ENCODE measurements around the gene TICAM1. TPM values are rescaled to one million over a fixed set of nuclear protein-coding genes. Genes with fewer than 3 reads are reported as not detected.
"Not testable (repeated sequence)": the region's sequence is repeated elsewhere in the genome, so short reads cannot be mapped to it uniquely, and the experiment has no call there.

Gene TICAM1
- total RNA-seq, 1 donor from 2014 or later, result 3.4 TPM

DNA sequence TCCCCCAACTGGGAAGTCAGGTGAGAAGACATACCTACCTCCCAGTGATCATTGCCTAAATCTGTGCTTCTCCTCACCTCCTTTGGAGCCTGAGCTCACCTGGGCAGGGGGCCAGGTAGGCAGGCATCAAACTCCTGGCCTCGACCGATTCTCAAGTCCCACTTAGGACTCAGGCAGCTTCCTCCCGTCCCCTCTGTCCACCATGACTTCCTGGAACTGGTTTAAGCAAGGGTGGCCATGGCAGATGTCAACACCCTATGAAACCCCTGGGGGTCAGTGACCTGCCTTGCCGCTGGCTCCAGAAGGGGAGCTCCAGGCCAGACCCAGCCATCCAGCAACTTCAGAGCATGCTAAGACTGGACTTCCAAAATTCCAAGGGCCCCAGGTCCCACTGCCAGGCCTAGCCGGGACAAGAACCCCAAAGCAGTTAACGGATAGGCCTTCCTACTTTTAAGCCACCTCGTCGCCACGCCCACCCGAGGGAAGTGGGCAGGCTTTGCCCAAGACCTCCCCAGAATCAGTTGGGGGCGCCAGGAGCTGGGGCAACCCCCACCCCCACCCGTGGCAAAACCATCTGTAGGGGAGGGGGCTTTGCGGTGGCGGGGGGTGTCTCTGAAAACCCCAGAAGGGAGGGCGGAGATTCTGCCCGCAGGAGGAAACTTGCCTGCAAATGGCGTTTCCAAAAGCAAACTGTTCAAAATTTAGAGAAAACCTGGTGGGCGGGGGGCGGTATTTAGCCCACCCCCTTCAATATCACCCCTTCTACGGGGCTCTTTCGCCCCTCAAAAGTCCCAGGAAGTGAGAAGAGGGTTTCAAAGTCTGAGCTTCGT is 35.3 kb upstream of the TICAM1 start:
- DNase-seq (ENCODE audit: low spot score, unreplicated experiment), result no peak
- TF ChIP-seq, protein P1, sequence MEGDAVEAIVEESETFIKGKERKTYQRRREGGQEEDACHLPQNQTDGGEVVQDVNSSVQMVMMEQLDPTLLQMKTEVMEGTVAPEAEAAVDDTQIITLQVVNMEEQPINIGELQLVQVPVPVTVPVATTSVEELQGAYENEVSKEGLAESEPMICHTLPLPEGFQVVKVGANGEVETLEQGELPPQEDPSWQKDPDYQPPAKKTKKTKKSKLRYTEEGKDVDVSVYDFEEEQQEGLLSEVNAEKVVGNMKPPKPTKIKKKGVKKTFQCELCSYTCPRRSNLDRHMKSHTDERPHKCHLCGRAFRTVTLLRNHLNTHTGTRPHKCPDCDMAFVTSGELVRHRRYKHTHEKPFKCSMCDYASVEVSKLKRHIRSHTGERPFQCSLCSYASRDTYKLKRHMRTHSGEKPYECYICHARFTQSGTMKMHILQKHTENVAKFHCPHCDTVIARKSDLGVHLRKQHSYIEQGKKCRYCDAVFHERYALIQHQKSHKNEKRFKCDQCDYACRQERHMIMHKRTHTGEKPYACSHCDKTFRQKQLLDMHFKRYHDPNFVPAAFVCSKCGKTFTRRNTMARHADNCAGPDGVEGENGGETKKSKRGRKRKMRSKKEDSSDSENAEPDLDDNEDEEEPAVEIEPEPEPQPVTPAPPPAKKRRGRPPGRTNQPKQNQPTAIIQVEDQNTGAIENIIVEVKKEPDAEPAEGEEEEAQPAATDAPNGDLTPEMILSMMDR (IDR thresholded peaks at IDR 0.05; ENCODE audit: unreplicated experiment), result no peak
- peak overlapping the region; percentile 33 for H3K27ac Mint-ChIP-seq
- peak overlapping the region; percentile 83 for H3K4me3 Mint-ChIP-seq (ENCODE audit: low read depth)
- H3K4me1 Mint-ChIP-seq (ENCODE audit: low read depth), result peaks cover 5% of the 10 kb centered on the region
- H3K27me3 Mint-ChIP-seq, result no peaks in the 10 kb centered on the region
- no peaks in the 10 kb centered on the region for H3K9me3 Mint-ChIP-seq (ENCODE audit: low read depth)
- peaks cover 4% of the 10 kb centered on the region for H3K36me3 Mint-ChIP-seq (ENCODE audit: insufficient read depth)

DNA sequence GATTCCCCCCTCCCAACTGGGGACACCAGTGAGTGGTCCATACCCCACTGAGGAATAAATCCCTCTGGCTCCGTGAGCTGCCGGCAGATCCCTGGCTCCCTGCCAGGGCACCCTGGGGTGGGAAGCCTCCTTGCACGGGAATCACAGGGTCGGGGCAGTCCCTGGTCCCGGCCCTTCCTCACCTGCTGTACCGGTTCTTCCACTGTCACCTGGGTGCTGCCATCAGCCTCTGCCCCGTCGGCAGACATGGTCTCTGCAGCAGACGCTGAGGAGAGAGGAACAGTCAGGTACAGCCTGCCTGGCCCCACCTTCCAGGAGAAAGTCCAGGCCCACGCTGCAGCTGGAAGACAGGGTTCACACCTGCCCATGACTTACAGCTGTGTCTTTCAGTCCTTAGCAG is 29.6 kb upstream of the TICAM1 start:
- no peak overlapping the region for H3K4me3 Mint-ChIP-seq (ENCODE audit: low read depth)
- no peaks in the 10 kb centered on the region for H3K4me1 Mint-ChIP-seq (ENCODE audit: low read depth)
- no peaks in the 10 kb centered on the region for H3K9me3 Mint-ChIP-seq (ENCODE audit: low read depth)
- no peak for DNase-seq (ENCODE audit: low spot score, unreplicated experiment)
- H3K27ac Mint-ChIP-seq, result no peak overlapping the region
- H3K36me3 Mint-ChIP-seq (ENCODE audit: insufficient read depth), result peaks cover 4% of the 10 kb centered on the region
- TF ChIP-seq, protein P1 (IDR thresholded peaks at IDR 0.05; ENCODE audit: unreplicated experiment), result no peak
- H3K27me3 Mint-ChIP-seq, result no peaks in the 10 kb centered on the region

DNA sequence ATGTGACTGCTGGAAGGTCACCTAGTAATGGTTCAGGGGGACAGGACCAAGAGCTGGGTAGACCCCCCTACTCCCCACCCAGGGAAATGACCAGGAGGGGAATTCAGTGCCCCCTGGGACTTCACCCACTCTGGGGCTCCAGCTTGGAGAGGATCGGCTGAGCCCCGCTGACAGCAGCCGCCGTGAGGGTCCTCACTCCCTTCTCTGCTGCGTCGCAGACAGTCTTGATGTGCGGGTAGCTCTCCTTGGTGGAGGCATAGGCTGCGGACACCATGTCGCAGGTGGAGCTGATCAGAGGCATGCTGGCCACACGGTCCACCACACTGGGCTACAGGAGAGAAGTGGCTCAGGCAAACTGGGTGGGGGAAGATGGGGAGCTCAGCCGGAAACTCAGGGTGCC is 28.2 kb upstream of the TICAM1 start:
- TF ChIP-seq, protein P1 (IDR thresholded peaks at IDR 0.05; ENCODE audit: unreplicated experiment), result no peak
- Mint-ChIP-seq H3K4me3 (ENCODE audit: low read depth) (no peak overlapping the region), H3K27me3 (no peaks in the 10 kb centered on the region), H3K9me3 (ENCODE audit: low read depth) (no peaks in the 10 kb centered on the region), H3K27ac (no peak overlapping the region), H3K4me1 (ENCODE audit: low read depth) (no peaks in the 10 kb centered on the region), H3K36me3 (ENCODE audit: insufficient read depth) (peaks cover 8% of the 10 kb centered on the region)
- no peak for DNase-seq (ENCODE audit: low spot score, unreplicated experiment)

DNA sequence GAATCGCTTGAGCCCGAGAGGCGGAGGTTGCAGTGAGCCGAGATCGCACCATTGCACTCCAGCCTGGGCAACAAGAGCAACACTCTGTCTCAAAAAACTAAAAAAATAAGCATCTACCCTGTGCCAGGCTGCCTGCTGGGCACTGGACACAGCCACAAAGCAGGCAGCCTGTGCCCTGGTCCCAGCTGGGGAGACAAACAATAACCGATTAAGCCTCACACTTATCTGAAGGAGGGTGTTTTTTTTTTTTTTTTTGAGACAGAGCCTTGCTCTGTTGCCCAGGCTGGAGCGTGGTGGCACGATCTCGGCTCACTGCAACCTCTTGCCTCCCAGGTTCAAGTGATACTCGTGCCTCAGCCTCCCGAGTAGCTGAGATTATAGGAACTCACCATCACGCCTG is 25.0 kb upstream of the TICAM1 start:
- not testable (repeated sequence) for H3K4me3 Mint-ChIP-seq (ENCODE audit: low read depth); H3K36me3 Mint-ChIP-seq (ENCODE audit: insufficient read depth); H3K4me1 Mint-ChIP-seq (ENCODE audit: low read depth); DNase-seq (ENCODE audit: low spot score, unreplicated experiment); H3K9me3 Mint-ChIP-seq (ENCODE audit: low read depth); H3K27me3 Mint-ChIP-seq; H3K27ac Mint-ChIP-seq

DNA sequence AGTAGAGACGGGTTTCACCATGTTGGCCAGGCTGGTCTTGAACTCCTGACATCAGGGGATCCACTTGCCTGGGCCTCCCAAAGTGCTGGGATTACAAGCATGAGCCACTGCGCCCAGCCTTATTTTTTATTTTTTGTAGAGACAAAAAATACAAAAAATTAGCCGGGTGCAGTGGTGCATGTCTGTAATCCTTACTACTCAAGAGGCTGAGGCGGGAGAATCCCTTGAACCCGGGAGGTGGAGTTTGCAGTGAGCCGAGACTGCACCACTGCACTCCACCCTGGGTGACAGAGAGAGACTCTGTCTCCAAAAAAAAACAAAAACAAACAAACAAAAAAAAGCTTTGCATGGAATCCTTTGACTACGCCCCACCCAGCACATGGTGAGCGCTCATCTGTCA is 22.0 kb upstream of the TICAM1 start:
- H3K4me3 Mint-ChIP-seq (ENCODE audit: low read depth); H3K27me3 Mint-ChIP-seq; H3K4me1 Mint-ChIP-seq (ENCODE audit: low read depth); DNase-seq (ENCODE audit: low spot score, unreplicated experiment); H3K9me3 Mint-ChIP-seq (ENCODE audit: low read depth); H3K27ac Mint-ChIP-seq: not testable (repeated sequence)
- H3K36me3 Mint-ChIP-seq (ENCODE audit: insufficient read depth), result peaks cover 10% of the 10 kb centered on the region

DNA sequence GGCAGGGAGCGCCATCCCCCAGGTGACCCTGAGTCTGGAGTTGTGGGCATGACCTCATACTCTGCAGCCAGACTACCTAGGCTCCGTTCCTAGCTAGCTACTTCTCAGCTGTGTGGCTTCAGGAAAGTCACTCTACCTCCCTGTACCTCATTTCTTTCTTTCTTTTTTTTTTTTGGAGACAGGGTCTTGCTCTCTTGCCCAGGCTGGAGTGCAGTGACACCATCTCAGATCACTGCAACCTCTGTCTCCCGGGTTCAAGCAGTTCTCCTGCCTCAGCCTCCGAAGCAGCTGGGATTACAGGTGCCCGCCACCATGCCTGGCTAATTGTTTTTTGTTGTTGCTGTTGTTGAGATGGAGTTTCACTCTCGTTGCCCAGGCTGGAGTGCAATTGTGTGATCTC is 21.0 kb upstream of the TICAM1 start:
- Mint-ChIP-seq H3K27me3 (no peaks in the 10 kb centered on the region), H3K4me1 (ENCODE audit: low read depth) (no peaks in the 10 kb centered on the region), H3K9me3 (ENCODE audit: low read depth) (no peaks in the 10 kb centered on the region), H3K4me3 (ENCODE audit: low read depth) (no peak overlapping the region), H3K27ac (no peak overlapping the region), H3K36me3 (ENCODE audit: insufficient read depth) (peaks cover 12% of the 10 kb centered on the region)
- TF ChIP-seq, protein P1 (IDR thresholded peaks at IDR 0.05; ENCODE audit: unreplicated experiment), result no peak
- DNase-seq (ENCODE audit: low spot score, unreplicated experiment), result no peak
